Fibroblast of lung (primary cell): ENCODE data around the gene APEX1. TPM values are rescaled to one million over a fixed set of nuclear protein-coding genes. Genes with fewer than 3 reads are reported as not detected.

Experiments
- DNase-seq, 2 donors: peaks; one replicate each; pipeline versions ENCODE4 v3.0.0 to v3.0.0-alpha.2; 2010; ENCODE audit warnings: low read depth in 2 of 2
- H2AFZ ChIP-seq: 2 replicates; pipeline ENCODE4 v1.5.1; 2012; ENCODE audit warnings: low read length, control low read depth, inconsistent platforms
- H3K27ac ChIP-seq: 2 replicates; pipeline ENCODE4 v1.5.1; 2011; ENCODE audit warnings: low read length, control low read depth; ENCODE audit not compliant: insufficient read depth
- H3K27me3 ChIP-seq: 2 replicates; pipeline ENCODE4 v1.5.1; 2011; ENCODE audit warnings: mild to moderate bottlenecking, low read length; ENCODE audit not compliant: control insufficient read depth, insufficient read depth
- H3K36me3 ChIP-seq: 2 replicates; pipeline ENCODE4 v1.5.1; 2011; ENCODE audit warnings: low read length; ENCODE audit not compliant: control insufficient read depth, insufficient read depth
- H3K4me1 ChIP-seq: 2 replicates; pipeline ENCODE4 v1.5.1; 2011; ENCODE audit warnings: low read length; ENCODE audit not compliant: control insufficient read depth, insufficient read depth; ENCODE audit errors: extremely low read depth
- H3K4me2 ChIP-seq: 2 replicates; pipeline ENCODE4 v1.5.1; 2011; ENCODE audit warnings: low read length, control low read depth; ENCODE audit not compliant: insufficient read depth; ENCODE audit errors: extremely low read depth
- H3K4me3 ChIP-seq, 4 experiments: fragments of 200-600 bp in 1 of 4; sonication (generic) in 1 of 4; replicated peaks in 1 of 4; 2 replicates each; pipeline ENCODE4 v1.5.1; 2011 to 2016; ENCODE audit warnings: low read length in 4 of 4, low read depth in 3 of 4, mild to moderate bottlenecking in 3 of 4, control low read depth in 2 of 4, inconsistent platforms in 1 of 4, mixed read lengths in 1 of 4; ENCODE audit not compliant: insufficient read depth in 1 of 4; ENCODE audit errors: control extremely low read depth in 1 of 4
- H3K79me2 ChIP-seq: 2 replicates; pipeline ENCODE4 v1.5.1; 2012; ENCODE audit warnings: mild to moderate bottlenecking, low read length, inconsistent platforms; ENCODE audit not compliant: control insufficient read depth, insufficient read depth
- H3K9ac ChIP-seq: 2 replicates; pipeline ENCODE4 v1.5.1; 2011; ENCODE audit warnings: mild to moderate bottlenecking, low read length, control low read depth; ENCODE audit not compliant: insufficient read depth
- H3K9me3 ChIP-seq: 2 replicates; pipeline ENCODE4 v1.5.1; 2012; ENCODE audit warnings: low read depth, low read length; ENCODE audit not compliant: control insufficient read depth, insufficient read depth
- H4K20me1 ChIP-seq: 2 replicates; pipeline ENCODE4 v1.5.1; 2011; ENCODE audit warnings: low read length; ENCODE audit not compliant: control insufficient read depth, insufficient read depth; ENCODE audit errors: extremely low read depth
- CTCF ChIP-seq, 2 donors: IDR thresholded peaks in 1 of 2; conservative IDR thresholded peaks in 1 of 2; 1 replicate in 1 of 2; 2 replicates in 1 of 2; pipeline ENCODE4 v1.5.1; 2011 to 2012; ENCODE audit warnings: low read length in 2 of 2, control low read depth in 1 of 2, inconsistent platforms in 1 of 2, low read depth in 1 of 2, mild to moderate bottlenecking in 1 of 2
- EZH2 ChIP-seq: IDR thresholded peaks from 2 replicates; pipeline ENCODE4 v1.5.1; 2012; ENCODE audit warnings: low read length, control low read depth, mild to moderate bottlenecking; ENCODE audit errors: missing control alignments
- polyA plus RNA-seq, 2 donors: library from polyadenylated mRNA; depleted of rRNA in 1 of 2; stranded (reverse) in 1 of 2; unstranded in 1 of 2; fragments of >200 nt; gene quantifications; 2 replicates each; pipeline ENCODE4 v1.2.1, GENCODE V29; 2011 to 2012; ENCODE audit warnings: missing spikeins in 1 of 2
- total RNA-seq: library from RNA; depleted of rRNA; stranded (reverse); fragments of >200 nt; gene quantifications from 2 replicates; pipeline ENCODE4 v1.2.1, GENCODE V29; 2014

The APEX1 gene
- total and polyA plus RNA-seq, 2 donors (not counting 1 experiment from before 2014, with no cell fraction given), result 66.6 to 187 TPM

- no peak overlapping the region for H3K27ac ChIP-seq
- H3K79me2 ChIP-seq, result no peaks in the 10 kb centered on the region
- H2AFZ ChIP-seq, result no peak overlapping the region
- H3K4me2 ChIP-seq, result no peak overlapping the region
- H3K27me3 ChIP-seq, result no peaks in the 10 kb centered on the region
- TF ChIP-seq EZH2 (no peak), CTCF (conservative IDR thresholded peaks at IDR 0.05 in 1 of 2, IDR thresholded peaks at IDR 0.05 in 1 of 2; ENCODE audit: low read depth in 1 of 2, low read length in 2 of 2) (no peak)
- peaks cover 5% of the 10 kb centered on the region for H3K36me3 ChIP-seq
- H3K9me3 ChIP-seq, result no peaks in the 10 kb centered on the region
- no peak overlapping the region for H3K9ac ChIP-seq
- no peak overlapping the region for H3K4me3 ChIP-seq
- no peaks in the 10 kb centered on the region for H4K20me1 ChIP-seq
- no peak for DNase-seq
- H3K4me1 ChIP-seq, result no peaks in the 10 kb centered on the region
These were observed 23.9 kb downstream of the APEX1 start for GRCh38 chr14:20478894-20479293.

GRCh38 chr14:20482382-20482781, 27.4 kb downstream of the APEX1 start:
- Histone ChIP-seq H3K36me3 (peaks cover 3% of the 10 kb centered on the region), H3K4me3 (no peak overlapping the region), H3K9ac (no peak overlapping the region), H3K9me3 (no peaks in the 10 kb centered on the region), H3K79me2 (no peaks in the 10 kb centered on the region), H3K27ac (no peak overlapping the region), H4K20me1 (no peaks in the 10 kb centered on the region), H3K27me3 (no peaks in the 10 kb centered on the region), H2AFZ (no peak overlapping the region), H3K4me2 (no peak overlapping the region), H3K4me1 (no peaks in the 10 kb centered on the region)
- no peak for DNase-seq
- no peak for TF ChIP-seq EZH2
- TF ChIP-seq CTCF (conservative IDR thresholded peaks at IDR 0.05 in 1 of 2, IDR thresholded peaks at IDR 0.05 in 1 of 2; ENCODE audit: low read depth in 1 of 2, low read length in 2 of 2), result no peak

GRCh38 chr14:20485900-20486299, 30.9 kb downstream of the APEX1 start:
- Histone ChIP-seq H3K9ac (no peak overlapping the region), H3K27me3 (no peaks in the 10 kb centered on the region), H3K79me2 (no peaks in the 10 kb centered on the region), H2AFZ (no peak overlapping the region), H3K9me3 (no peaks in the 10 kb centered on the region), H4K20me1 (no peaks in the 10 kb centered on the region), H3K4me2 (no peak overlapping the region), H3K4me3 (no peak overlapping the region), H3K4me1 (no peaks in the 10 kb centered on the region), H3K36me3 (no peaks in the 10 kb centered on the region), H3K27ac (no peak overlapping the region)
- DNase-seq, result no peak
- TF ChIP-seq EZH2 (no peak), CTCF (conservative IDR thresholded peaks at IDR 0.05 in 1 of 2, IDR thresholded peaks at IDR 0.05 in 1 of 2; ENCODE audit: low read depth in 1 of 2, low read length in 2 of 2) (no peak)
